Measurements from ENCODE around the gene WDR7.

GRCh38 chr18:56658261-56658660 lies 7.1 kb downstream of the WDR7 start:
- TF ChIP-seq, protein P1, sequence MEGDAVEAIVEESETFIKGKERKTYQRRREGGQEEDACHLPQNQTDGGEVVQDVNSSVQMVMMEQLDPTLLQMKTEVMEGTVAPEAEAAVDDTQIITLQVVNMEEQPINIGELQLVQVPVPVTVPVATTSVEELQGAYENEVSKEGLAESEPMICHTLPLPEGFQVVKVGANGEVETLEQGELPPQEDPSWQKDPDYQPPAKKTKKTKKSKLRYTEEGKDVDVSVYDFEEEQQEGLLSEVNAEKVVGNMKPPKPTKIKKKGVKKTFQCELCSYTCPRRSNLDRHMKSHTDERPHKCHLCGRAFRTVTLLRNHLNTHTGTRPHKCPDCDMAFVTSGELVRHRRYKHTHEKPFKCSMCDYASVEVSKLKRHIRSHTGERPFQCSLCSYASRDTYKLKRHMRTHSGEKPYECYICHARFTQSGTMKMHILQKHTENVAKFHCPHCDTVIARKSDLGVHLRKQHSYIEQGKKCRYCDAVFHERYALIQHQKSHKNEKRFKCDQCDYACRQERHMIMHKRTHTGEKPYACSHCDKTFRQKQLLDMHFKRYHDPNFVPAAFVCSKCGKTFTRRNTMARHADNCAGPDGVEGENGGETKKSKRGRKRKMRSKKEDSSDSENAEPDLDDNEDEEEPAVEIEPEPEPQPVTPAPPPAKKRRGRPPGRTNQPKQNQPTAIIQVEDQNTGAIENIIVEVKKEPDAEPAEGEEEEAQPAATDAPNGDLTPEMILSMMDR (IDR thresholded peaks at IDR 0.05) = no peak
- TF ChIP-seq EP300 (IDR thresholded peaks at IDR 0.05) = no peak

Measured in gastroesophageal sphincter (tissue), 3 donors.